NCI-H82 (cell line): ENCODE results near the gene NCOA1.

Experiments
- DNase-seq: peaks from one replicate; lab custom pipeline; 2025; lab: John Stamatoyannopoulos, UW

Gene NCOA1

GRCh38 chr2:24690524-24690923 lies 199.5 kb downstream of the NCOA1 start:
- DNase-seq, result no peak

GRCh38 chr2:24691806-24692205 lies 200.8 kb downstream of the NCOA1 start:
- DNase-seq, result no peak

DNA sequence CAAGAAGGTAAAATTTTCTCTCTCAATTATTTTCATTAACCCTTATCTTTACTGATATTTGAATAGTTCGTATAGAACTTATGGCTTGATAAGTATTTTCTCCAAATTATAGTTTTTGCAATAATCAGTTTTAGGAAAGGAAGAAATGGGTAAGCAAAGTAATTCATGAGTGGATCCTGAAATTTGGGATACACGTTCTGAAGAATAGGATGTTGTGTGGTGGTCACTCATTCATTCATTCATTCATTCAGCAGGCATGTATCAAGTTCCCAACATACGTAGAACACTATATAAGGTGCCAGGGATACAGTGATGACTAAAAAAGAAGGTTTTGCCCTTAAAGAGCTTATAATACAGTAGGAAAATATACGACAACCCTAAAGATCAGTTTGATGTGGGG lies 206.7 kb downstream of the NCOA1 start:
- no peak for DNase-seq

- DNase-seq, result no peak
Observed at GRCh38 chr2:24702800-24703199, 211.7 kb downstream of the NCOA1 start.

DNA sequence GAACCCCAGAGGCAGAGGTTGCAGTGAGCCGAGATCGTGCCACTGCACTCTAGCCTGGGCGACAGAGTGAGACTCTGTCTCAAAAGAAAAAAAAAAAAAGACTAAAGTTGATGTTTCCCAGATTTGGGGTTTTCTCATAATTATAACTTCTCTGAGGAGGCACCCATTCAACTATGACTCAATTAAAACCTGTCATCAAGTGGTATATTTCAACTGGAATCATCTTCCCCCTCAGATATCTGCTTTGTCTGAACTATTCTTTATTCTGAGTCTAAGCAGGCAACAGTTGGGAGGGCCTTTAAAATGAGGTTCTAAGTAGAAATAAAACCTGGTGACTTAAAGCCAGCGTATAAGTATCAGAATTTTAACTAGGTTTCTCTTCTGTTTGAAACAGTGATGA lies 213.6 kb downstream of the NCOA1 start:
- DNase-seq, result no peak

GRCh38 chr2:24707143-24707542 lies 216.1 kb downstream of the NCOA1 start:
- DNase-seq, result no peak

DNA sequence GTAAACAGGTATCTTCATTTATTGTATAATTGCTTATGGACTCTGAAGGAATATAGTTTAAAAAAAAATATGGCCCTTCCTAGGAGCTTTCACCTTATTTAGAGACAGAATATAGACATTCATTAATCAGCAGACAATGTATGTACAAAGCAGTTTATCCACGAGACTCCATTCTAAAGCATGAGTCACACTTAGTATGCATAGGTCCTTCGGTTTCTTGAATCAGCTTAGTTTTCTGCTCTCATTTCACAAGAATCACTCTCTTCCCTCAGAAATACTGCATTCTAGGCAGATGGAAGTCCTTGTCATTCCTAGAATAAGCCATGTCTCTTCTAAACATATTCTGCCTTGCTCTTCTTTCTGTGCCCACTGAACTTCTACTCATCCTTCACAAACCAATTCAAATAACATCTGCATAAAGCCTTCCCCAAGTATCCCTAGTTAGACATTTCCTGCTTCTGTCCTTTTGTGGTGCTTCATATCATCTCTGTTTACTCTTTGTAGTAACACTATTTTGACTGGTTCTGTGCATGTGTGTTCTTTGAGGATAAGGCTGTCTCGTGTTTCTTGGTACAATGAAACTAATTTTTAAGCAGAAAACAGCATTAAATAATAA lies 217.6 kb downstream of the NCOA1 start:
- DNase-seq, result no peak

DNA sequence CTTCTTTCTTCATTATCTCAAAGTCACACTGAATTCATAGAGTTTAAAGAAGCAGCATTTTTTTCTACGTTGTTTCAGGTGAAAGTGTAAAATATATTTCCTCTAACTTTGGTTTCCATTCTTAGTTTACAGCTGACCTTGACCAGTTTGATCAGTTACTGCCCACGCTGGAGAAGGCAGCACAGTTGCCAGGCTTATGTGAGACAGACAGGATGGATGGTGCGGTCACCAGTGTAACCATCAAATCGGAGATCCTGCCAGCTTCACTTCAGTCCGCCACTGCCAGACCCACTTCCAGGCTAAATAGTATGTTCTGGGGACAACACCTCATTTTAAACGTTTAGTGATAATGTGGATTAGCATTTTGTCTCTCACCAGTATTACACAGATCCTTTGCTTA lies 219.8 kb downstream of the NCOA1 start:
- no peak for DNase-seq

- DNase-seq, result no peak
Observed at GRCh38 chr2:24711865-24712264, 220.8 kb downstream of the NCOA1 start.

DNA sequence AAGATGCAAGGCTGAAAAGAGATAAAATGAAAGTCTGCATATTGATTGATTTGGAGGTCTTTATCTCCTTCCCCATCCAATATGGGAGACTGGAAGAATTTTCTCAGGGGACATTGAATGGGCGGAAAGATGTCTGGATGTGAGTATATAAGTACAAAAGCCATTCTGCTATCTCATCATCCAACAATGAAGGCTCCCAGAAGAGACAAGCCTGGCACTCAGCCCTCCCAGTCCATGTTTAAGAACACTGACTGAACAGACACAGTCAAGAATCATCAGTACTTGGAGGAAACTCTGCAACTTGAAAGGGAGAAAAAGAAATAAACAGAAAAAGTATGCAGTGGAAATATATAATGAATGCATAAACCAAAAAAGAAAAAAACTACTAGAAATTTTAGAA lies 221.2 kb downstream of the NCOA1 start:
- DNase-seq, result no peak

DNA sequence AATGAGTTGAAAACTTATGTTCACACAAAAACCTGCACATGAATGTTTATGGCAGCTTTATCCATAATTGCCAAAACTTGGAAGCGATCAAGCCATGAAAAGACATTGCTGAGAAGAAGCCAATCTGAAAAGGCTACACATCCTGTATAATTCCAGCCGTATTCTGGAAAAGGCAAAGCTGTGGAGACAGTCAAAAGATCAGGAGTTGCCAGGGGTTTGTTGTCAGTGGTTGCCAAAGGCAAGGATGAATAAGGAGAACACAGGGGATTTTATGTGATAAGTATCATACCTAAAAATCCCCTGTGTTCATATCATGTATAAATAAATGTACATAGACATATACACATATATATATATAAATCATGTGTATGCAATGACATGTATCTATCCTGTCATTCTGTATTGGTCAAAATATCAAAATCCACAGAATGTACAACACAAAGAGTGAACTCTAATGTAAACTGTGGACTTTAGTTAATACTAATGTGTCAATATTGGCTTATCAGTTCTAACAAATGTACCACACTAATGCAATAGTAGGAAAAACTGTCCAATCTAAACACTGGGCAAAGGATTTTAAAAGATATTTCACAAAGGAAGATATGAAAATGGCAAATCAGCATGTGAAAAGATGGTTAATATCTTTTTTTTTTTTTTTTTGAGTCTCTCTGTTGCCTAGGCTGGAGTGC lies 226.4 kb downstream of the NCOA1 start:
- DNase-seq, result no peak

GRCh38 chr2:24720310-24720709 lies 229.3 kb downstream of the NCOA1 start:
- DNase-seq, result no peak

- peak; percentile 66 for DNase-seq
Observed at GRCh38 chr2:24721470-24721869, 230.4 kb downstream of the NCOA1 start.

GRCh38 chr2:24722141-24722790 lies 231.2 kb downstream of the NCOA1 start:
- no peak for DNase-seq

DNA sequence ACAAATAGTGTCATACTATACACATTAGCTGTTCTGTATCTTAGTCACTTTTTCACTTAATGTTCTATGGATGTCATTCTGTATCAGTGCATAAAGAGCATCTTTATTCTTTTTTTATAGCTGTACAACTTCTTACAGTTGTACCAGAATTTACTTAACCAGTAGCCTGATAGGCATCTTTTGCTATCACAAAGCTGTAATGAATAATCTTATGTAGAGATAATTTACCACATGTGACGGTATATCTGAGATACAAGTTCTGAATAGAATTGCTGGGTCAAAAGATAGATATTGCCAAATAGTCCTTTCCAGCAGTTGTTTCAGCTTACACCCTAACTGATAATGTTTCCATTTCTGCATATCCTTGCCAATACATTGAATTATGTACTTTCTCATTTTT lies 232.1 kb downstream of the NCOA1 start:
- no peak for DNase-seq

DNA sequence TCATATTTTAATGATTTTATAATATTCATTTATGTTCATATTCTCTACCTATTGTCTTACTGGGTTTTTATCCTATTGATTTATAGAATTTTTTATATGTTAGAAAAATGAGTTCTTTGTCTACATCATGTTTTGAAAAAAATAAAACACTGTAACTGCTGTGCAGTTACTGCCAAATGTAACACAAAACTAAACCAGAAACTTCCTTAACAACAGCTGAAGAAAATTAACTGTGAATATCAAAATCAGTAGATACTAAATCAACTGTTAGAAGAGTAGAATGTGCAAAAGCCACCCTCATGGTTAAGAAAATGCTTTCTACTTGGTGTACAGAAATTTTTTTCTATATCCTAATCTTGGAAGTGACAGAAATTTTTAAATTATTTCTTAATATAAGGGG lies 232.6 kb downstream of the NCOA1 start:
- no peak for DNase-seq

DNA sequence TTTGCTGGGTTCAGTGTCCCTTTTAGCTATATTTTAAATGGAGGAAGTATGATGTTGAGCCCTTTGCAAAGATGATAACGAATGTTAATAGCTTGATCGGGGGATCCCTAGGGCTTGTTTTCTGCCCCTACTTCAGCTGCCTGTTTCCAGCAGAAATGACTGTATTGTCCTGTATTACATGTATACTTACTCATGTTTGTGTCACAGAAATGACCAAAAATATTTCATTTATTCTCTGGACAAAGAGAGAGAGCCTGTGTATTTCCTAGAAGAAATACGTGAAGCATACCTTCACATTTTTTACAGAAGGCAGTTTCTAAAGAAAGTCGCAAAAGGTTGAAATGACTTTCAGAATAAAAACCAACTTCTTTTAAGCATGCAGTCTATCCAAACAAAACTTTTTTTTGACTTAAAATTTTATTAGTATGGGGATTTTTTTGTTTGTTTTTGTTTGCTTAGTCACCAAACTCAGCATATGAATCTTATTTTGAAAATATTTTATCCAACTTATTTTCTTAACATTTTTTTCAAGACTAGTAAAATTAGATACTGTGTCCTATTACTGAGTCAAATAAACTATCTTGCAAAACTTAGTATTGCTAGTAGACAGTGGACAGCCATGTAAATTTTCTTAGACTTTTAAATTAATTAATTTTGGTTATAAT lies 233.2 kb downstream of the NCOA1 start:
- DNase-seq, result no peak

DNA sequence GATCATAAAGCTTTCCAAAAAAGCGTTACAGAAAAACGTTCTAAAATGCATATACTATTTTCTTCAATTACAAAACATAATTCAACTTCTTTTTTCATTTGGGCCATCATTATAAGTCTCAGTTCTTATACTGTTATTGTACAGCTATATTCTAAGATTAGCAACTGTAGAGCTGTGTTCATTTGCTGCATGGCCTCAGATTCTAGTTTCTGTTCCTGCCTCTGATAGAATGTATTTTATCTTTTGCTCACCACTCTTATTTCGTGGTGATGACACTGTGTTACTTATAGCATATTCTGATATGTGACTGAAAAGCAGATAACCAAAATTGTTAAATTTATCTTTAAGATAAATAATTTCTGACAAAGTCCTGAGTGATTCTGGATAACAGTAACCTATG lies 234.9 kb downstream of the NCOA1 start:
- no peak for DNase-seq

DNA sequence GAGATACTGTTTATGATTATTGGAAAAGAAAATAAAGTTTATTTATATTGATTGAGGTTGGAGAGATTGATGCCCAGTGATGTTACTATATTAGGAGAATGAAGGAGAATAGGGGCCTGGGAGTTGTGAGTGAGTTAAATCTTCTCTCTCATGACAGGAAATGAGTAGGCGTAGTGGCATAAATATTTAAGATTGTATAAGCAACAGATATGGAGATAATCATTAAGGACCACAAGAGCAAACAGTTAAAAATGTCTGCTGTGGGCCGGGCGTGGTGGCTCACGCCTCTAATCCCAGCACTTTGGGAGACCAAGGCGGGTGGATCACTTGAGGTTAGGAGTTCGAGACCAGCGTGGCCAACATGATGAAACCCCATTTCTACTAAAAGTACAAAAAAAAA lies 239.4 kb downstream of the NCOA1 start:
- DNase-seq, result no peak

GRCh38 chr2:24731040-24731439 lies 240.0 kb downstream of the NCOA1 start:
- no peak for DNase-seq

GRCh38 chr2:24731923-24732322 lies 240.9 kb downstream of the NCOA1 start:
- DNase-seq, result no peak

- no peak for DNase-seq
Observed at GRCh38 chr2:24734741-24735140, 243.7 kb downstream of the NCOA1 start.
